Measurements from ENCODE around the gene ZHX3. TPM values are rescaled to one million over a fixed set of nuclear protein-coding genes. Genes with fewer than 3 reads are reported as not detected.
"Not testable (repeated sequence)": the region's sequence is repeated elsewhere in the genome, so short reads cannot be mapped to it uniquely, and the experiment has no call there.

The ZHX3 gene
- total RNA-seq, 2 donors from 2014 or later, result 19.9 to 25.6 TPM

DNA sequence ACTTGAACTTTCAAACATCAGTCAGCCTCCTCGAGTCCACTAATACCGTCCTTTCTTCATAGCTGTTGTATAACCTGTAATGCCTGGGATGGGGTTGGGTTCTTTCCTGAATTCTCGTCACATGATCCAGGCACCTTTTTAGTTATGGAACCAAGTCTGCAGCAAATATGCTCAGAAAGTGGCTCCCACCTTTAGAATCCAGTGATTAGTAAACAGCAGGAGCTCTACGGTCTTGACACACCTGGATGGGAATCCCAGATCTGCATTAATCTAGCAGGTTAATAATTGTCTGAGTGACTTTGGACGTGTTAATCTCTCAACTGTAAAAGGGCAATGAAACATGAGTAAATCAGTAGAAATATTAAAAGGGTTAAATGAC is 729 bp upstream of the ZHX3 start:
- peak; percentile 45 for DNase-seq

DNA sequence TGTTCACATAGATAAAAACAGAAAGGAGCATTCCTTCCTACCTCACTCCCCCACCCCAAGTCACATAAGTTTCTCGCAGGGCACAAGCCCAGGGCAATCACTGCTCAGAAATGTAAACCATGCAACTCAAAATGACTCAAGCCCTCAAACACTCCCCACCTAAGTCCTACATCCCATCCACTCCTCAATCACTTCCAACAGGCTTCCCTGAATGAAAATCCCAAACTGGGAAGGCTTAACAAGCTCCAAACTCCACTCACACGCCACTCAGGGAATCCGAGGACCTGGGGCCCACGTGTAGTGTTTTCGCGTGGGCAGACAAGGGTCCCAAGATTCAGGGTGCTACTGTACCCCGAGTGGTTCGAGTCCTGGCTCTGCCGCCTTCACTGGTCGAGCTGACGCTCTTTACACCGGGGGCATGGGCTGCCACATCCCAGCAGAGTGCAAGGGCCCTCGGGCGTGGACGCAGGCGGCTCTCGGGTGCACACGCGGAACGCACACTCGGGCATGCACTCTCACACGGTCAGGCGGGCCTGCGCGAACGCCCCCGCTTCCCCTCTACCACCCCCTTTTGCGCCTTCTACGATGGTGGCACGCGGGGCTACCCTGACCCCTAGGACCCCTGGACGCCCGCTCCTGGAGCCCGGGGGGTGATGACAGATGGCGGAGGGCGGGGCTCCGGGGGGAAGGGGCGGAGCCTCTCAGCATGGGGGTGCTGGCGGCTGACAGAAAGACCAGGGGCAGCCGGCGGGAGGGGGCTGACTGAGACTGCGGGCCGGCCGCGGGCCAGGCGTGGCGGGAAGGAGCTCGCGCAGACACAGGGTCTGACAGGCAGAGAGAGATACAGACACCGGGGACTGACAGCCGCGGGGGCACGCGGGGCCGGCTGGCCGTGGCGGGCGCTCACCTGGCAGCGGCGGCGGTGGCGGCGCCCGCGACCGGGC is 657 bp downstream of the ZHX3 start:
- Histone ChIP-seq H3K27ac (peak overlapping the region; percentile 73), H3K27me3 (no peaks in the 10 kb centered on the region), H3K9ac (ENCODE audit: low read depth in 2 of 2, low read length in 2 of 2) (peak overlapping the region; percentile 87 to 92), H3K4me3 (peak overlapping the region; percentile 82), H3K9me3 (no peaks in the 10 kb centered on the region), H3K4me1 (peaks cover 6% of the 10 kb centered on the region), H3K36me3 (no peaks in the 10 kb centered on the region)
- TF ChIP-seq, protein P1, sequence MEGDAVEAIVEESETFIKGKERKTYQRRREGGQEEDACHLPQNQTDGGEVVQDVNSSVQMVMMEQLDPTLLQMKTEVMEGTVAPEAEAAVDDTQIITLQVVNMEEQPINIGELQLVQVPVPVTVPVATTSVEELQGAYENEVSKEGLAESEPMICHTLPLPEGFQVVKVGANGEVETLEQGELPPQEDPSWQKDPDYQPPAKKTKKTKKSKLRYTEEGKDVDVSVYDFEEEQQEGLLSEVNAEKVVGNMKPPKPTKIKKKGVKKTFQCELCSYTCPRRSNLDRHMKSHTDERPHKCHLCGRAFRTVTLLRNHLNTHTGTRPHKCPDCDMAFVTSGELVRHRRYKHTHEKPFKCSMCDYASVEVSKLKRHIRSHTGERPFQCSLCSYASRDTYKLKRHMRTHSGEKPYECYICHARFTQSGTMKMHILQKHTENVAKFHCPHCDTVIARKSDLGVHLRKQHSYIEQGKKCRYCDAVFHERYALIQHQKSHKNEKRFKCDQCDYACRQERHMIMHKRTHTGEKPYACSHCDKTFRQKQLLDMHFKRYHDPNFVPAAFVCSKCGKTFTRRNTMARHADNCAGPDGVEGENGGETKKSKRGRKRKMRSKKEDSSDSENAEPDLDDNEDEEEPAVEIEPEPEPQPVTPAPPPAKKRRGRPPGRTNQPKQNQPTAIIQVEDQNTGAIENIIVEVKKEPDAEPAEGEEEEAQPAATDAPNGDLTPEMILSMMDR (IDR thresholded peaks at IDR 0.05), result no peak
- intact Hi-C loops (cut with DNase I), result no loop called here
- DNase-seq, result peak; percentile 89

More for the DNA sequence above, 729 bp upstream of the ZHX3 start:
- TF ChIP-seq, protein P1 (IDR thresholded peaks at IDR 0.05), result no peak
- H3K27ac ChIP-seq, result peak overlapping the region; percentile 65
- intact Hi-C loops (cut with DNase I), result no loop called here
- H3K36me3 ChIP-seq, result no peaks in the 10 kb centered on the region
- H3K9ac ChIP-seq (ENCODE audit: low read depth in 2 of 2, low read length in 2 of 2), result peak overlapping the region in 1 of 2 donors; percentile 65
- H3K9me3 ChIP-seq, result no peaks in the 10 kb centered on the region
- H3K4me1 ChIP-seq, result peaks cover 6% of the 10 kb centered on the region
- H3K4me3 ChIP-seq, result peak overlapping the region; percentile 22
- H3K27me3 ChIP-seq, result no peaks in the 10 kb centered on the region

DNA sequence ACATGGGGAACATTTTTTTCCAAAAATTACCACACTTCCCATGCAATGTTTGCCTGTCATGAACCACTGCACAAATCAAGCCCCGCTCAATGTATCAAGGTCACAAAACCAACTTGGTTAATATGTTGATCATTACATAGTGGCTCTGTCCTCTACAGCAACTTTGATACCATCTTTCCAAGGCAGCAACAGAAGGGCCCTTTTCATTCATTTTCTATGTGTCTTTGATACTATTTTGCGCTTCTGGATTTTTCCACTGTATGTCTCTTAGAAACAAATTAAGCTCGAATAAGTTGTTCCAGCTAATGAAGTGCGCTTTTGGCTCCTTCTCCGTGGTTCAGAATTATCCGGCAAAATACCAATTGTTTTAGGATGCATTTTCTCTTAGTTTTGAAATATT is 1.5 kb downstream of the ZHX3 start:
- peak overlapping the region in 1 of 2 donors; percentile 92 for H3K9ac ChIP-seq (ENCODE audit: low read depth in 2 of 2, low read length in 2 of 2)
- intact Hi-C loops (cut with DNase I), result no loop called here
- no peak overlapping the region for H3K27ac ChIP-seq
- H3K27me3 ChIP-seq, result no peaks in the 10 kb centered on the region
- peaks cover 6% of the 10 kb centered on the region for H3K4me1 ChIP-seq
- DNase-seq, result no peak
- H3K4me3 ChIP-seq, result no peak overlapping the region
- TF ChIP-seq, protein P1 (IDR thresholded peaks at IDR 0.05), result no peak
- no peaks in the 10 kb centered on the region for H3K36me3 ChIP-seq
- H3K9me3 ChIP-seq, result no peaks in the 10 kb centered on the region

DNA sequence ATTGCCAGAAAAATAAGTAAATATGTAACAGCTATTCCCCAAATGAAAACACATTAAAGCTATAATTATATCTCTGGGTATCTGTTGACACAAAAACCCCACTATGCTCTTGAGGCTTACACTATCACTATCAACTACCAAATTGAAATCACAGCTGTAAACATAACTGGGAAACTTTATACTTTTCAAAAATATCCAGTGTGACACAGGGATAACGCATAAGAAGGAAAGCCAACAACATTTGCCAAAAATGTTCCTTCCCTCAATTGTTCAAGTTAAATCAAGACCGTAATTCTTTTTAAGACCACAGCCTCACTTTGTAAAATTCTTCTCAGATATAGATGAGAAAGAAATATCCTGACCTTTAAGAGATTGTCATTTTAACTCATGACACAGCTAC is 3.1 kb downstream of the ZHX3 start:
- no peaks in the 10 kb centered on the region for H3K36me3 ChIP-seq
- no peaks in the 10 kb centered on the region for H3K27me3 ChIP-seq
- TF ChIP-seq, protein P1 (IDR thresholded peaks at IDR 0.05), result no peak
- no peak for DNase-seq
- peaks cover 6% of the 10 kb centered on the region for H3K4me1 ChIP-seq
- intact Hi-C loops (cut with DNase I), result no loop called here
- no peak overlapping the region for H3K4me3 ChIP-seq
- no peak overlapping the region for H3K9ac ChIP-seq (ENCODE audit: low read depth in 2 of 2, low read length in 2 of 2)
- H3K9me3 ChIP-seq, result no peaks in the 10 kb centered on the region
- no peak overlapping the region for H3K27ac ChIP-seq

DNA sequence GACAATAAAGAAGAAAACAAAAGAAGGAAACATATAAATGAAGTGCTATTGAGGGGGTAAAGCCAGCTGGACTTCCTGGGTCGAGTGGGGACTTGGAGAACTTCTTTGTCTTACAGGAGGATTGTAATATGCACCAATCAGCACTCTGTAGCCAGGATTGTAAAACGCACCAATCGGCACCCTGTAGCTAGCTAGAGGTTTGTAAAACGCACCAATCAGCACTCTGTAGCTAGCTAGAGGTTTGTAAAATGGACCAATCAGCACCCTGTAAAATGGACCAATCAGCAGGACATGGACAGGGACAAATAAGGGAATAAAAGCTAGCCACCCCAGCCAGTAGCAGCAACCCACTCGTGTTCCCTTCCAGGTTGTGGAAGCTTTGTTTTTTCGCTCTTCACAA is 5.5 kb downstream of the ZHX3 start:
- H3K9me3 ChIP-seq; H3K9ac ChIP-seq (ENCODE audit: low read depth in 2 of 2, low read length in 2 of 2); H3K4me3 ChIP-seq; H3K36me3 ChIP-seq; H3K27me3 ChIP-seq; DNase-seq; H3K27ac ChIP-seq; H3K4me1 ChIP-seq; intact Hi-C loops (cut with DNase I): not testable (repeated sequence)

DNA sequence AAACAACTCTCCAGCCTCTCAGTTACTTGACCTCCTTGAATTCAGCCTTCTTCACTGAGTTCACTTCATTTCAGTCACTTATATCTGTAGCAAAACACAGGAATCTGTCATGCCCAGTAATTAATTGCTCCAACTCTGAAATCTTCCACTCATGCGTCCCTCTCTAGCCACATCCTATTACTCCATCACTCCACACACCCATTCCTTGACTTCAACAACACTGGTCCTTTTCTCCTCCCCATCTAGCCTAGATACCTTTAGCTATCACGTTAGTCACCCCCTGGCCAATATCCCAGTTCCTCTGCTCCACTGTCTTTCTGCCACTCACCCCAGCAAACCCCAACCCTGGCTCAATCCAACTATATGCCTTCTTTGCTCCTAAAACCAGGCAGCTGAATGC is 7.7 kb downstream of the ZHX3 start:
- Histone ChIP-seq H3K4me3 (no peak overlapping the region), H3K36me3 (no peaks in the 10 kb centered on the region), H3K4me1 (no peaks in the 10 kb centered on the region), H3K27me3 (no peaks in the 10 kb centered on the region), H3K9me3 (no peaks in the 10 kb centered on the region), H3K27ac (no peak overlapping the region), H3K9ac (ENCODE audit: low read depth in 2 of 2, low read length in 2 of 2) (no peak overlapping the region)
- intact Hi-C loops (cut with DNase I), result no loop called here
- TF ChIP-seq, protein P1 (IDR thresholded peaks at IDR 0.05), result no peak
- DNase-seq, result no peak

All from colonic mucosa (tissue), 4 donors.